ENCODE results near the gene PLA2G2E.

The PLA2G2E gene

GRCh38 chr1:19903621-19904020 is 19.8 kb downstream of the PLA2G2E start:
- no peak for TF ChIP-seq Cebpa-rat (IDR thresholded peaks at IDR 0.05)
- Histone ChIP-seq H4K20me1 (peaks cover 0 to 22% (median 3%) of the 10 kb centered on the region in 11 experiments; a peak in 3 of 22 replicates), H3K4me2 (no peak overlapping the region), H3K36me3 (peaks cover 97 to 100% (median 100%) of the 10 kb centered on the region in 11 experiments), H3K27me3 (no peaks in the 10 kb centered on the region), H3K4me1 (no peaks in the 10 kb centered on the region), H3K9ac (no peak overlapping the region), H3K9me3 (replicated peaks in 1 of 11) (0 out of 22 replicates have a peak, but pooled peaks cover 0 to 5% (median 0%) of the 10 kb centered on the region in 11 experiments), H3K4me3 (no peak overlapping the region), H3K27ac (no peak overlapping the region)

GRCh38 chr1:19901653-19902052 is 21.8 kb downstream of the PLA2G2E start:
- peaks cover 0 to 23% (median 6%) of the 10 kb centered on the region in 11 experiments; a peak in 7 of 22 replicates for H4K20me1 ChIP-seq
- no peak overlapping the region for H3K27ac ChIP-seq
- H3K4me2 ChIP-seq, result no peak overlapping the region
- no peaks in the 10 kb centered on the region for H3K4me1 ChIP-seq
- no peak overlapping the region for H3K9ac ChIP-seq
- no peaks in the 10 kb centered on the region for H3K27me3 ChIP-seq
- peaks cover 96 to 100% (median 100%) of the 10 kb centered on the region in 11 experiments for H3K36me3 ChIP-seq
- H3K4me3 ChIP-seq, result no peak overlapping the region
- H3K9me3 ChIP-seq (replicated peaks in 1 of 11), result 0 out of 22 replicates have a peak, but pooled peaks cover 0 to 5% (median 0%) of the 10 kb centered on the region in 11 experiments
- no peak for TF ChIP-seq Cebpa-rat (IDR thresholded peaks at IDR 0.05)

- H3K36me3 ChIP-seq, result peaks cover 85 to 100% (median 96%) of the 10 kb centered on the region in 11 experiments
Observed at GRCh38 chr1:19894218-19894617, 29.2 kb downstream of the PLA2G2E start.

GRCh38 chr1:19893687-19894086 is 29.7 kb downstream of the PLA2G2E start:
- H3K27me3 ChIP-seq, result no peaks in the 10 kb centered on the region
- H3K4me3 ChIP-seq, result no peak overlapping the region
- H3K9ac ChIP-seq, result no peak overlapping the region
- H3K4me1 ChIP-seq, result peaks cover 0 to 26% (median 9%) of the 10 kb centered on the region in 10 experiments; a peak in 11 of 20 replicates
- H3K36me3 ChIP-seq, result peaks cover 79 to 99% (median 91%) of the 10 kb centered on the region in 11 experiments
- H3K9me3 ChIP-seq (replicated peaks in 1 of 11), result no peaks in the 10 kb centered on the region
- no peak for TF ChIP-seq Cebpa-rat (IDR thresholded peaks at IDR 0.05)
- H3K27ac ChIP-seq, result no peak overlapping the region
- peaks cover 13 to 88% (median 53%) of the 10 kb centered on the region in 11 experiments; a peak in 20 of 22 replicates for H4K20me1 ChIP-seq
- H3K4me2 ChIP-seq, result no peak overlapping the region

More at GRCh38 chr1:19894218-19894617, 29.2 kb downstream of the PLA2G2E start:
- Histone ChIP-seq H3K27ac (no peak overlapping the region), H3K4me3 (no peak overlapping the region), H3K9ac (no peak overlapping the region), H3K4me1 (peaks cover 0 to 26% (median 9%) of the 10 kb centered on the region in 10 experiments; a peak in 11 of 20 replicates), H3K4me2 (no peak overlapping the region), H4K20me1 (peaks cover 13 to 83% (median 48%) of the 10 kb centered on the region in 11 experiments; a peak in 20 of 22 replicates), H3K9me3 (replicated peaks in 1 of 11) (0 out of 22 replicates have a peak, but pooled peaks cover 0 to 5% (median 0%) of the 10 kb centered on the region in 11 experiments), H3K27me3 (no peaks in the 10 kb centered on the region)
- TF ChIP-seq Cebpa-rat (IDR thresholded peaks at IDR 0.05), result no peak

GRCh38 chr1:19892628-19893168 is 30.7 kb downstream of the PLA2G2E start:
- H3K36me3 ChIP-seq, result peaks cover 70 to 99% (median 89%) of the 10 kb centered on the region in 11 experiments
- peaks cover 0 to 26% (median 9%) of the 10 kb centered on the region in 10 experiments; a peak in 12 of 20 replicates for H3K4me1 ChIP-seq
- H4K20me1 ChIP-seq, result peaks cover 19 to 98% (median 63%) of the 10 kb centered on the region in 11 experiments; a peak in 21 of 22 replicates
- H3K9ac ChIP-seq, result no peak overlapping the region
- TF ChIP-seq Cebpa-rat (IDR thresholded peaks at IDR 0.05), result no peak
- no peak overlapping the region for H3K4me3 ChIP-seq
- peak overlapping the region in 3 of 11 experiments; percentile 6 to 33 (median 23); a peak in 4 of 22 replicates for H3K27ac ChIP-seq
- H3K4me2 ChIP-seq, result peak overlapping the region in 5 of 11 experiments; percentile 36 to 59 (median 51); a peak in 9 of 22 replicates
- no peaks in the 10 kb centered on the region for H3K27me3 ChIP-seq
- H3K9me3 ChIP-seq (replicated peaks in 1 of 11), result no peaks in the 10 kb centered on the region

- Histone ChIP-seq H3K9ac (no peak overlapping the region), H3K4me2 (peak overlapping the region in 5 of 11 experiments; percentile 36 to 59 (median 51); a peak in 9 of 22 replicates), H3K4me1 (peaks cover 0 to 26% (median 9%) of the 10 kb centered on the region in 10 experiments; a peak in 12 of 20 replicates), H3K27ac (peak overlapping the region in 3 of 11 experiments; percentile 6 to 33 (median 23); a peak in 4 of 22 replicates), H3K9me3 (replicated peaks in 1 of 11) (no peaks in the 10 kb centered on the region), H3K4me3 (no peak overlapping the region), H3K27me3 (no peaks in the 10 kb centered on the region), H3K36me3 (peaks cover 64 to 99% (median 89%) of the 10 kb centered on the region in 11 experiments), H4K20me1 (peaks cover 16 to 99% (median 62%) of the 10 kb centered on the region in 11 experiments; a peak in 21 of 22 replicates)
- no peak for TF ChIP-seq Cebpa-rat (IDR thresholded peaks at IDR 0.05)
Observed at GRCh38 chr1:19892129-19892528, 31.3 kb downstream of the PLA2G2E start.

- H3K27me3 ChIP-seq, result no peaks in the 10 kb centered on the region
- H3K4me1 ChIP-seq, result peaks cover 9 to 38% (median 18%) of the 10 kb centered on the region in 10 experiments; a peak in 18 of 20 replicates
- no peak overlapping the region for H3K4me2 ChIP-seq
- H3K4me3 ChIP-seq, result no peak overlapping the region
- H3K9ac ChIP-seq, result no peak overlapping the region
- H3K36me3 ChIP-seq, result peaks cover 41 to 99% (median 84%) of the 10 kb centered on the region in 11 experiments
- peaks cover 19 to 100% (median 71%) of the 10 kb centered on the region in 11 experiments; a peak in 20 of 22 replicates for H4K20me1 ChIP-seq
- TF ChIP-seq Cebpa-rat (IDR thresholded peaks at IDR 0.05), result no peak
- no peak overlapping the region for H3K27ac ChIP-seq
- H3K9me3 ChIP-seq (replicated peaks in 1 of 11), result no peaks in the 10 kb centered on the region
Observed at GRCh38 chr1:19889656-19890055, 33.8 kb downstream of the PLA2G2E start.

GRCh38 chr1:19888112-19888511 is 35.3 kb downstream of the PLA2G2E start:
- Histone ChIP-seq H3K9ac (no peak overlapping the region), H3K9me3 (replicated peaks in 1 of 11) (no peaks in the 10 kb centered on the region), H3K27ac (no peak overlapping the region), H3K36me3 (peaks cover 25 to 92% (median 72%) of the 10 kb centered on the region in 11 experiments; a peak in 21 of 22 replicates), H3K4me3 (no peak overlapping the region), H3K4me1 (peaks cover 25 to 52% (median 33%) of the 10 kb centered on the region in 10 experiments), H3K4me2 (no peak overlapping the region), H3K27me3 (no peaks in the 10 kb centered on the region), H4K20me1 (peaks cover 26 to 100% (median 77%) of the 10 kb centered on the region in 11 experiments; a peak in 20 of 22 replicates)
- no peak for TF ChIP-seq Cebpa-rat (IDR thresholded peaks at IDR 0.05)

- TF ChIP-seq Cebpa-rat (IDR thresholded peaks at IDR 0.05), result no peak
- Histone ChIP-seq H3K4me2 (peak overlapping the region in 5 of 11 experiments; percentile 88 to 100 (median 97); a peak in 3 of 22 replicates), H3K27ac (no peak overlapping the region), H4K20me1 (peaks cover 24 to 85% (median 73%) of the 10 kb centered on the region in 11 experiments; a peak in 20 of 22 replicates), H3K9ac (no peak overlapping the region), H3K36me3 (peaks cover 8 to 69% (median 49%) of the 10 kb centered on the region in 11 experiments; a peak in 21 of 22 replicates), H3K4me1 (peaks cover 25 to 41% (median 32%) of the 10 kb centered on the region in 10 experiments), H3K27me3 (no peaks in the 10 kb centered on the region), H3K9me3 (replicated peaks in 1 of 11) (0 out of 22 replicates have a peak, but pooled peaks cover 0 to 3% (median 0%) of the 10 kb centered on the region in 11 experiments), H3K4me3 (no peak overlapping the region)
Observed at GRCh38 chr1:19885821-19886220, 37.6 kb downstream of the PLA2G2E start.
